ENCODE results near the gene SULT6B1.

Gene SULT6B1

GRCh38 chr2:37203708-37204107 lies 15.2 kb upstream of the SULT6B1 start:
- TF ChIP-seq GATA2 (IDR thresholded peaks at IDR 0.05; ENCODE audit: low read depth, low read length) (no peak), GATA3 (IDR thresholded peaks at IDR 0.05; ENCODE audit: low read depth, low read length) (no peak)

- TF ChIP-seq GATA2 (IDR thresholded peaks at IDR 0.05; ENCODE audit: low read depth, low read length) (no peak), GATA3 (IDR thresholded peaks at IDR 0.05; ENCODE audit: low read depth, low read length) (no peak)
Measured at GRCh38 chr2:37201766-37202165, 13.3 kb upstream of the SULT6B1 start.

DNA sequence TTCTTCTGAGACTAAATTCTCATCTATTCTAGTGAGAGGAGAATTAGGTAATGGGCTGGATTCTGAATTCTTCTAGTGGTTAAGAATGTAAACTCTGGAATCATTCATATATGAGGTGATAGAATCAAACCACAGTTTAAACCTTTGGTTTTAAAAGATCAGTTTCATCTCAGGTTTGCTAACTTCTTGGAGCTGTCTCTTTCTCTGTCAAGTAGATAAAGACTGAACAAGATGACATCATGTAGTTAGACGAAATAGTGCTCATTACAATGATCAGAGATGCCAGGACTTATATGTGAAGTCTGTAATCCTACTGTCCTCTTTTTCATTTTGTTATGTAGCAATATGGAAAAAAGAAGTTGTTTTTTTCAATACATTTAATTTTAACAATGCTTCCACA lies 12.7 kb upstream of the SULT6B1 start:
- TF ChIP-seq GATA3 (IDR thresholded peaks at IDR 0.05; ENCODE audit: low read depth, low read length) (no peak), GATA2 (IDR thresholded peaks at IDR 0.05; ENCODE audit: low read depth, low read length) (no peak)

GRCh38 chr2:37198681-37199065 lies 10.2 kb upstream of the SULT6B1 start:
- TF ChIP-seq GATA2 (IDR thresholded peaks at IDR 0.05; ENCODE audit: low read depth, low read length), result no peak

- no peak for TF ChIP-seq GATA3 (IDR thresholded peaks at IDR 0.05; ENCODE audit: low read depth, low read length)
Measured at GRCh38 chr2:37196320-37197195, 8.1 kb upstream of the SULT6B1 start, which contains the start of gene CEBPZOS. Gene CEBPZOS, plus strand, starts transcription at chr2:37196496. Its CDS starts 3,209 bp downstream, at chr2:37199705.

DNA sequence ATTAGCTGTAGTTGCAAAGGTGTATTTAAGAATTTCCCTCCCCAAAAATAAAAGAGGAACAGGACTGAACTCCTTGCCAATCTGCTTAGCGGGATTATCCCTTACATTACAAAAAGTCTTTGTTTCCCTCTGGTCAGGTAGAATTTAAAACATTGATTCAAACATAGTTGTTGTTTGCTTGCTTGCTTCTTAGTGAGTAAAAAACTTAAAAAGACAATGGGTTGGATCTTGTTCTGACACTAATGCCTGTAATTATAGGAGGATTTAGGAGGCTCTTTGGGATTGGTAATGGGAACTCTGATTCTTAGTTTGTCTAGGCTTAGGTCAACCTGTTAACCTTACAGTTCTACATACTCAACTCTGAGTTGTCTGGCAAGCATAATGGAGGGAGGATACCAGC lies 4.1 kb upstream of the SULT6B1 start:
- TF ChIP-seq GATA2 (IDR thresholded peaks at IDR 0.05; ENCODE audit: low read depth, low read length), result no peak
- no peak for TF ChIP-seq GATA3 (IDR thresholded peaks at IDR 0.05; ENCODE audit: low read depth, low read length)

- TF ChIP-seq GATA2 (IDR thresholded peaks at IDR 0.05; ENCODE audit: low read depth, low read length) (no peak), GATA3 (IDR thresholded peaks at IDR 0.05; ENCODE audit: low read depth, low read length) (no peak)
Measured at GRCh38 chr2:37191747-37192146, 3.3 kb upstream of the SULT6B1 start.

DNA sequence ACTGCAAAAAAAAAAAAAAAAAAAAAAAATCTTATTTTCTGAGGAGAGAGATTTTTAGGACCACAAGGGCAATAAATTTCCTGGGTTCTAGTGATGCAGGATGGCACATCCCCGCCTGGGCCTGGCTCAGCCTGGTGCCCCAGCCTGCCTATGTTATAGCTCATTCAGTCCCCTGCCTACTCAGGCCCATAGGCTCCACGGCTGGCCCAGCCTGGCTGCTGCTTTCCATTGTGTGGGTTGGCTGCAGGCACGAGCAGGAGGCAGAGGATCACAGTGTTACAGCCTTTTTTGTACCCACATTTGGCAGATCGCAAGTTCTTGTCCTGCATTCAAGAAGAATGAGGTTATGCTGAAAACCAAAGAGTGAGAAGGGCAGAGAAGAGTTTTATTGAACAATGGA lies 2.8 kb upstream of the SULT6B1 start:
- TF ChIP-seq GATA2 (IDR thresholded peaks at IDR 0.05; ENCODE audit: low read depth, low read length) (no peak), GATA3 (IDR thresholded peaks at IDR 0.05; ENCODE audit: low read depth, low read length) (no peak)

DNA sequence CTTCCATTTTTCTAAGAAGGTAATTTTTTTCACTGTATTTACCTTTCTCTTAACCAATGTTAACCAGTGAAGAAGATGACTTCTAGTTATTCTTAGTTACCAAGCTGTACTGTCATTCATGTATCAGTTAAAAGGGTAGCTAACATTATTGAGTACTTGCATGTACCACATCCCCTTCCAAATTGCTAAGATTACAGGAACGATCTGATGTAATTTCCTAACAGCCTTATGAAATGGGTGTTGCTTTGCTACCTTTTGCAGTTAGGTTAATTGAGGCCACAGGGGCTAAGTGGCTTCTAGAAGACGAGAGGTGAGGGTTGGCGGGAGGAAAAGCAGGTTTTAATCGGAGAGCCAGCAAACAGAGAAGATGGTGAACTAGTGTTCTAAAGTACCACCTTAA lies 1.8 kb upstream of the SULT6B1 start:
- TF ChIP-seq GATA3 (IDR thresholded peaks at IDR 0.05; ENCODE audit: low read depth, low read length) (no peak), GATA2 (IDR thresholded peaks at IDR 0.05; ENCODE audit: low read depth, low read length) (no peak)

- TF ChIP-seq GATA2 (IDR thresholded peaks at IDR 0.05; ENCODE audit: low read depth, low read length), result no peak
- no peak for TF ChIP-seq GATA3 (IDR thresholded peaks at IDR 0.05; ENCODE audit: low read depth, low read length)
Measured at GRCh38 chr2:37189452-37190153, 1.1 kb upstream of the SULT6B1 start.

DNA sequence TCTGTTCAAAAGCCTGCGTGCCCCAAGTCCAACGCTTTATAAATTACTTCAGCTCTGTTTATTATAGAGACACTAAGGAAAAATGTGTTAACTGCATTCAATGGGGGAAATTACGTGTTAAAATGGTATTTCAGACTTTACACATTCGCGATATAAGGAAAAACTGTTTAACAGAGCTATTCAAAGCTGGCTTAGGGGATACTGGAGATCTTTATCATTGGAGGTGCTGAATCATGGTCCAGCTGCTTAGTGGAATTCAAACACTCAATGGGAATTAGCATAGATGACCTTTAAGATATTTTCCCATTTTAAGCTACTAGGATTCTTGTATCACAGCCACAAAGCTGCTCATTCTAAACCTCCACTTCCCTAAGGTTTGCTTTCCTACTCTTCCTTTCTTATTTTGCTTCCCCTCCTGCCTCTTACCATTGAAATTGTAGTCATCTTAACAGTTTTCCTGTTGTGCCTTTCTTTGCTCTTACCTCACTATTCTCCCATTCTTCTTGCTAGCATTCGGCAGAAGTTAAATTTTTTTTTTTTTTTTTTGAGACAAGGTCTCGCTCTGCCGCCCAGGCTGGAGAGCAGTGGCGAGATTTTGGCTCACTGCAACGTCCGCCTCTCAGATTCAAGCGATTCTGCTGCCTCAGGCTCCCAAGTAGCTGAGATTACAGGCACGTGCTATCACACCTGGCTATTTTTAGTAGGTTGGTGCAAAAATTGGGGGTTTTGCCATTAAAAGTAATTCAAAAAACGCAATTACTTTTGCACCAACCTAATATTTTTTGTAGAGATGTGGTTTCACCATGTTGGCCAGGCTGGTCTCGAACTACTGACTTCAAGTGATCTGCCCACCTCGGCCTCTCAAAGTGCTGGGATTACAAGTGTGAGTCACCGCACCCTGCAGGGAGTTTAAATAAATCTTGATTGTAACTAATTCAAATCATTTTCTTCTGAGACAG lies 6.5 kb downstream of the SULT6B1 start:
- TF ChIP-seq GATA2 (IDR thresholded peaks at IDR 0.05; ENCODE audit: low read depth, low read length), result peak; percentile 68; the same call in 1 of the 2 replicates
- TF ChIP-seq GATA3 (IDR thresholded peaks at IDR 0.05; ENCODE audit: low read depth, low read length), result peak; percentile 69; the same call in 1 of the 2 replicates

DNA sequence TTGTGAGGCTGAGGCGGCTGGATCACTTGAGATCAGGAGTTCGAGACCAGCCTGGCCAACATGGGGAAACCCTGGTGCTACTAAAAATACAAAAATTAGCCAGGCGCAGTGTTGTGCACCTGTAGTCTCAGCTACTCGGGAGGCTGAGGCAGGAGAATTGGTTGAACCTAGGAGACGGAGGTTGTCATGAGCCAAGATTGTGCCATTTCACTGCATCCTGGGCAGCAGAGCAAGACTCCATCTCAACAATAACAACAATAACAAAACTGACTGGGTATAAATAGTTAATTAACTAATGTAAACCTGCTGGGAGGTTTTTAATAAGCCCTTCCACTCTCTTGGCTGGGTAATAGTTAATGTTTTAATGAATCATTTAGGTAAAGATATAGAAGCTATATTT lies 7.8 kb downstream of the SULT6B1 start:
- no peak for TF ChIP-seq GATA3 (IDR thresholded peaks at IDR 0.05; ENCODE audit: low read depth, low read length)
- no peak for TF ChIP-seq GATA2 (IDR thresholded peaks at IDR 0.05; ENCODE audit: low read depth, low read length)

DNA sequence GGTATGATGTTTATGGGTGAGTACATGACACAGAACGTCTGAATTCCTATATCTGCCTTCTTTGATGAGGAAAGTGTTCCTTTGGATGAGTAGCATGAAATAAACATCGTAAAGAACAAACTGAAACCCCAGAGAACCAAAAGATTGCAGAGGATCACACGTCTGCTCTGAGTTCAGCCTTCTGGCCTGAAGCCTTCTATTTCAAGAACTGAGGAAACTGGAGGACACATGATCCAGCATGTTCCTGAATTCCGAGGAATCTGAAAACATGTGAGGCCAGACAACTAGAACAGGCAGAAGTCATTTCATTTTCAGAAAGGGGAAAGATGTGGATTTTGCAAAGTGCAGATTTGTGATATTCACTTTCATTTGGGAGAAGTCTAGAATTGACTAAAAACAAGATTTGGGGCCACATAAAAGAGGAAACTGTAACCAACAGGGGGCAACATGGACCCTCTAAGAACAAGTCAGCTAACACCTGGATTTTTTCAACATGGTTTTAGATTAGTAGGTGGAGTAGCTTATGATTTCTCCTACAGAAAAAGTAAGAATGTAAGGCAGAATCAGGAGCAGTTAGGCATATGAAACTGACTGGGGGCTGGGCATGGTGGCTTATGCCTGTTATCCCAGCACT lies 8.3 kb downstream of the SULT6B1 start:
- TF ChIP-seq GATA3 (IDR thresholded peaks at IDR 0.05; ENCODE audit: low read depth, low read length) (no peak), GATA2 (IDR thresholded peaks at IDR 0.05; ENCODE audit: low read depth, low read length) (no peak)

All from SH-SY5Y (cell line).